K562 (cell line): ENCODE measurements around the gene KCNG4. TPM values are rescaled to one million over a fixed set of nuclear protein-coding genes. Genes with fewer than 3 reads are reported as not detected.

ENCODE experiments used
- ATAC-seq: fragments of 200-7000 bp; cut with Tn5 transposase; 3 replicates; pipeline ENCODE4 v1.9.1; 2020; ENCODE audit warnings: moderate library complexity
- BruUV-seq: library from RNA; stranded (reverse); fragments of 400-500 nt; replicated peaks from 2 replicates; lab custom pipeline; 2021; lab: Mats Ljungman, UMichigan
- CTCF ChIA-PET: fragments of 300-600 bp; formaldehyde crosslinking; extraction: SDS; loops from one replicate; lab custom pipeline; 2021; ENCODE audit warnings: low intra/inter-chr PET ratio; lab: Yijun Ruan, JAX
- POLR2A ChIA-PET: fragments of 300-600, 350-650 bp; sonication (Branson Sonifier 250); formaldehyde crosslinking; extraction: SDS; loops from one replicate; lab custom pipeline; 2021; ENCODE audit warnings: antibody characterized with exemption, inconsistent platforms; lab: Yijun Ruan, JAX
- DNase-seq, 4 experiments: peaks; one replicate each; pipeline versions ENCODE4 v3.0.0 to v3.0.0-alpha.2; 2011 to 2018; ENCODE audit warnings: low spot score in 3 of 4, mixed read lengths in 3 of 4; ENCODE audit errors: extremely low read depth in 1 of 4
- FAIRE-seq: peaks from 2 replicates; lab custom pipeline; 2011; peaks lifted over from hg19 to GRCh38; lab: Jason Lieb, UNC
- H2AFZ ChIP-seq: 2 replicates; pipeline ENCODE4 v1.6.0; 2011; ENCODE audit warnings: low read depth, low read length, control low read depth, inconsistent platforms
- H3K27ac ChIP-seq: fragments of 200-600 bp; 3 replicates; pipeline ENCODE4 v1.8.0; 2011; ENCODE audit warnings: low read depth, mild to moderate bottlenecking, control low read depth, inconsistent platforms, low read length, moderate library complexity, mixed read lengths; ENCODE audit errors: extremely low read depth
- H3K27me3 ChIP-seq, 2 experiments: fragments of 300-600 bp in 1 of 2; 2 replicates in 1 of 2; 3 replicates in 1 of 2; pipeline versions ENCODE4 v1.6.0 to v1.8.0; 2011; ENCODE audit warnings: inconsistent platforms in 2 of 2, low read length in 2 of 2, mild to moderate bottlenecking in 1 of 2, mixed read lengths in 1 of 2, moderate library complexity in 1 of 2; ENCODE audit not compliant: control insufficient read depth in 2 of 2, insufficient read depth in 2 of 2
- H3K36me3 ChIP-seq: fragments of 300-600 bp; 3 replicates; pipeline ENCODE4 v1.8.0; 2011; ENCODE audit warnings: mild to moderate bottlenecking, low read length, inconsistent platforms; ENCODE audit not compliant: control insufficient read depth, insufficient read depth
- H3K4me1 ChIP-seq, 2 experiments: fragments of 200-600 bp in 1 of 2; replicated peaks in 1 of 2; 2 replicates in 1 of 2; 3 replicates in 1 of 2; pipeline versions ENCODE4 v1.5.1 to v1.8.0; 2011; ENCODE audit warnings: inconsistent platforms in 2 of 2, low read length in 2 of 2, mild to moderate bottlenecking in 1 of 2, mixed read lengths in 1 of 2, moderate library complexity in 1 of 2; ENCODE audit not compliant: control insufficient read depth in 2 of 2, insufficient read depth in 2 of 2
- H3K4me2 ChIP-seq: 2 replicates; pipeline ENCODE4 v1.6.1; 2011; ENCODE audit warnings: low read length, control low read depth, inconsistent platforms, mixed read lengths; ENCODE audit not compliant: insufficient read depth
- H3K4me3 ChIP-seq: fragments of 200-600 bp; sonication (generic), shearing (Covaris generic); 2 replicates; pipeline ENCODE4 v1.5.1; 2016; ENCODE audit warnings: control low read depth, inconsistent platforms
- H3K79me2 ChIP-seq: fragments of 200-600 bp; 3 replicates; pipeline ENCODE4 v1.8.0; 2011; ENCODE audit warnings: low read length, inconsistent platforms; ENCODE audit not compliant: control insufficient read depth, insufficient read depth
- H3K9ac ChIP-seq, 2 experiments: 2 replicates each; pipeline versions ENCODE4 v1.6.0 to v1.6.1; 2011; ENCODE audit warnings: low read depth in 2 of 2, low read length in 2 of 2, control low read depth in 1 of 2, inconsistent platforms in 1 of 2, mild to moderate bottlenecking in 1 of 2, mixed read lengths in 1 of 2; ENCODE audit not compliant: insufficient read depth in 1 of 2
- H3K9me1 ChIP-seq: one replicate; pipeline ENCODE4 v1.6.0; 2011; ENCODE audit warnings: inconsistent platforms, mild to moderate bottlenecking, low read length, moderate library complexity; ENCODE audit not compliant: control insufficient read depth, insufficient read depth
- H3K9me3 ChIP-seq: replicated peaks from 2 replicates; pipeline ENCODE4 v1.5.1; 2011; ENCODE audit warnings: low read depth, low read length, inconsistent platforms; ENCODE audit not compliant: control insufficient read depth, insufficient read depth
- H4K20me1 ChIP-seq: replicated peaks from 2 replicates; pipeline ENCODE4 v1.6.1; 2011; ENCODE audit warnings: low read length, inconsistent platforms, mixed read lengths; ENCODE audit not compliant: control insufficient read depth, insufficient read depth
- EP300 ChIP-seq: IDR thresholded peaks from 2 replicates; pipeline ENCODE4 v1.6.1; 2012; ENCODE audit warnings: low read length, improper control_type of control experiment
- SMAD2 ChIP-seq: fragments of 150-350 bp; IDR thresholded peaks from 2 replicates; pipeline ENCODE4 v1.6.1; 2014; ENCODE audit warnings: low read depth, mild to moderate bottlenecking, low read length
- ZNF699 ChIP-seq: fragments of 250-450 bp; sonication (Bioruptor Pico); IDR thresholded peaks from 2 replicates; pipeline ENCODE4 v1.8.0; 2021; ENCODE audit warnings: mild to moderate bottlenecking, moderate library complexity; ENCODE audit not compliant: insufficient replicate concordance
- WGBS: fragments of 100-300 bp; shearing (Covaris generic); methylation state at CpG from one replicate; pipeline ENCODE4 v1.1.6; 2016; ENCODE audit warnings: low coverage, mixed read lengths; ENCODE audit not compliant: insufficient coverage; ENCODE audit errors: missing lambda C conversion rate; 5-methylcytosine and 5-hydroxymethylcytosine counted together
- in situ Hi-C: fragments of 300-500 bp; cut with MboI; formaldehyde crosslinking; loops from 4 replicates; pipeline ENCODE4 v1.15.0; 2018; ENCODE audit warnings: inconsistent platforms, mixed read lengths
- intact Hi-C: fragments of 100-400 bp; cut with micrococcal nuclease; formaldehyde crosslinking; loops from 2 replicates; pipeline ENCODE4 v1.14.2; 2022
- polyA plus RNA-seq, 8 experiments: library from polyadenylated mRNA; depleted of rRNA in 4 of 8; stranded (reverse) in 5 of 8; unstranded in 3 of 8; fragments of >200 nt; fragmentation: Nextera tagmentation in 2 of 8; fragmentation: Illumina TruSeq in 1 of 8; extraction: Ambion mirVana in 2 of 8; extraction: Trizol in 1 of 8; gene quantifications; 2 replicates each; pipeline versions ENCODE4 v1.2.1 to v1.2.3, GENCODE V29; 2011 to 2014; ENCODE audit warnings: inconsistent platforms in 1 of 8, missing spikeins in 1 of 8
- total RNA-seq, 7 experiments: library from RNA; depleted of rRNA in 6 of 7; stranded (reverse); fragments of >200 nt in 6 of 7; fragmentation: Illumina TruSeq in 2 of 7; extraction: Trizol in 2 of 7; gene quantifications; 2 replicates each; pipeline versions ENCODE4 v1.2.1 to v1.2.3, GENCODE V29; 2011 to 2021; ENCODE audit warnings: low replicate concordance in 1 of 7
- TF ChIP-seq, protein P1 (sequence below): sonication (generic); formaldehyde crosslinking; IDR thresholded peaks from 2 replicates; pipeline ENCODE4 v1.8.1; 2023; ENCODE audit warnings: mild to moderate bottlenecking, missing genetic modification reagents

KCNG4 gene
- total and polyA plus RNA-seq, 9 of the 15 experiments (the other 6 are each of a cell fraction or from before 2014, with no cell fraction given) = not detected

DNA sequence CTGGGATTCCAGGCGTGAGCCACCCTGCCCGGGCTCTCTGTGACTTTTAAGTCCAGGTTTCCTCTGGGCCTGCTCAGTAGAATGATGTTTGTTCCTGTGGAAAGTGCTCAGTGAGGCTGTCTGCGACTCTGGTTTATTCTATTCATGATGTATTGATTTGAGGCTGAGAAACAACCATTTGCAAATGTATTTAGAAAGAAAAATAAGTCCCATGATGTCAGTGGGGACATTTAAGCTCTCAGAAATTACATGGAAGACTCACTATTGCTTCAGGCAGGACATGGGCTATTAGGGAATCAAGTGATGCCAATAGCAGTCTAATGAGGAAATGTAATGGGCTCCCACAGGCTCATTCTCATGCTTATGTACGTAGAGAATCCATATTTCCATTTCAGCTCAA, 22.2 kb upstream of the KCNG4 start:
- no peak overlapping the region for H3K4me2 ChIP-seq
- in situ Hi-C loops = no loop called here
- no peak overlapping the region for H3K9ac ChIP-seq
- H2AFZ ChIP-seq = no peak overlapping the region
- ATAC-seq = no peak
- no peak for FAIRE-seq
- POLR2A ChIA-PET = interaction anchor here (0.6 to 0.7 kb wide), 3 partner anchors 9 to 200 kb away, joined by 3 to 5 read pairs (median 4); no protein-coding TSS in a partner anchor
- H3K4me1 ChIP-seq = no peaks in the 10 kb centered on the region
- 0 out of 2 replicates have a peak, but pooled peaks cover 4% of the 10 kb centered on the region for H4K20me1 ChIP-seq
- H3K4me3 ChIP-seq = no peak overlapping the region
- H3K79me2 ChIP-seq = no peaks in the 10 kb centered on the region
- no peak for DNase-seq
- no peak for TF ChIP-seq SMAD2
- TF ChIP-seq, protein P1, sequence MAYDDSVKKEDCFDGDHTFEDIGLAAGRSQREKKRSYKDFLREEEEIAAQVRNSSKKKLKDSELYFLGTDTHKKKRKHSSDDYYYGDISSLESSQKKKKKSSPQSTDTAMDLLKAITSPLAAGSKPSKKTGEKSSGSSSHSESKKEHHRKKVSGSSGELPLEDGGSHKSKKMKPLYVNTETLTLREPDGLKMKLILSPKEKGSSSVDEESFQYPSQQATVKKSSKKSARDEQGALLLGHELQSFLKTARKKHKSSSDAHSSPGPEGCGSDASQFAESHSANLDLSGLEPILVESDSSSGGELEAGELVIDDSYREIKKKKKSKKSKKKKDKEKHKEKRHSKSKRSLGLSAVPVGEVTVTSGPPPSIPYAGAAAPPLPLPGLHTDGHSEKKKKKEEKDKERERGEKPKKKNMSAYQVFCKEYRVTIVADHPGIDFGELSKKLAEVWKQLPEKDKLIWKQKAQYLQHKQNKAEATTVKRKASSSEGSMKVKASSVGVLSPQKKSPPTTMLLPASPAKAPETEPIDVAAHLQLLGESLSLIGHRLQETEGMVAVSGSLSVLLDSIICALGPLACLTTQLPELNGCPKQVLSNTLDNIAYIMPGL (CRISPR knock-in tag) = no peak
- no peak for TF ChIP-seq EP300
- no peak for TF ChIP-seq ZNF699 (CRISPR knock-in tag)
- H3K36me3 ChIP-seq = no peaks in the 10 kb centered on the region
- WGBS = 6% methylated on average over 4 of the region's 4 CpGs
- intact Hi-C loops = no loop called here
- H3K9me3 ChIP-seq = no peaks in the 10 kb centered on the region
- no TSS peak for BruUV-seq
- CTCF ChIA-PET = no interaction called here
- no peaks in the 10 kb centered on the region for H3K9me1 ChIP-seq
- H3K27me3 ChIP-seq = peaks cover 5 to 45% of the 10 kb centered on the region in 2 experiments; a peak in 4 of 5 replicates
- H3K27ac ChIP-seq = no peak overlapping the region
